K562 (cell line): ENCODE data around the gene LRP10. TPM values are rescaled to one million over a fixed set of nuclear protein-coding genes. Genes with fewer than 3 reads are reported as not detected.
A peak's percentile ranks its signal among the peaks of the same experiment; 100 is the strongest.

ENCODE experiments used
- ARHGAP35 ChIP-seq: fragments of 450-650 bp; IDR thresholded peaks from 2 replicates; pipeline ENCODE4 v1.6.1; 2018; ENCODE audit not compliant: partially characterized antibody
- BACH1 ChIP-seq: fragments of 200-800 bp; sonication (Bioruptor generic); IDR thresholded peaks from 2 replicates; pipeline ENCODE4 v1.6.1; 2016; ENCODE audit warnings: missing genetic modification characterization, missing compliant biosample characterization
- BDP1 ChIP-seq: IDR thresholded peaks from 3 replicates; pipeline ENCODE4 v1.6.1; 2011; ENCODE audit not compliant: insufficient read length, insufficient read depth
- CEBPB ChIP-seq: fragments of 450-650 bp; IDR thresholded peaks from 2 replicates; pipeline ENCODE4 v1.6.1; 2016; ENCODE audit warnings: missing genetic modification characterization, missing compliant biosample characterization
- ELF1 ChIP-seq: fragments of 200-800 bp; sonication (Bioruptor generic); IDR thresholded peaks from 2 replicates; pipeline ENCODE4 v1.6.1; 2016; ENCODE audit warnings: missing genetic modification characterization, missing compliant biosample characterization
- FOSL1 ChIP-seq: fragments of 200-800 bp; sonication (Bioruptor generic); conservative IDR thresholded peaks from 2 replicates; pipeline ENCODE4 v1.6.1; 2016; ENCODE audit warnings: missing genetic modification characterization, missing compliant biosample characterization
- JUN ChIP-seq, 2 experiments: sonication (generic) in 1 of 2; formaldehyde crosslinking in 1 of 2; IDR thresholded peaks; 2 replicates each; pipeline versions ENCODE4 v1.6.1 to v1.8.0; 2012 to 2022; ENCODE audit warnings: borderline replicate concordance in 2 of 2, mild to moderate bottlenecking in 2 of 2, improper control_type of control experiment in 1 of 2, low read depth in 1 of 2, low read length in 1 of 2, missing genetic modification reagents in 1 of 2
- LEF1 ChIP-seq: fragments of 450-650 bp; IDR thresholded peaks from 2 replicates; pipeline ENCODE4 v1.6.1; 2016; ENCODE audit warnings: mild to moderate bottlenecking
- MAFF ChIP-seq: IDR thresholded peaks from 2 replicates; pipeline ENCODE4 v1.6.1; 2012; ENCODE audit warnings: low read length, improper control_type of control experiment
- RAD21 ChIP-seq, 2 experiments: fragments of 250-450 bp in 1 of 2; fragments of 450-650 bp in 1 of 2; sonication (Bioruptor Pico) in 1 of 2; formaldehyde crosslinking in 1 of 2; IDR thresholded peaks in 1 of 2; conservative IDR thresholded peaks in 1 of 2; 2 replicates each; pipeline versions ENCODE4 v1.4.0 to v1.8.0; 2020 to 2022; ENCODE audit warnings: mild to moderate bottlenecking in 2 of 2, moderate library complexity in 1 of 2
- SREBF1 ChIP-seq: fragments of 150-350 bp; IDR thresholded peaks from 2 replicates; pipeline ENCODE4 v1.6.1; 2014; ENCODE audit warnings: antibody characterized with exemption, low read depth, low read length, borderline replicate concordance
- U2AF1 ChIP-seq: fragments of 200-400 bp; formaldehyde crosslinking; optimal IDR thresholded peaks from 2 replicates; pipeline ENCODE3; 2017; ENCODE audit warnings: mild to moderate bottlenecking, low read depth, low read length, moderate library complexity
- ZNF134 ChIP-seq: fragments of 250-450 bp; sonication (Bioruptor Pico); conservative IDR thresholded peaks from 2 replicates; pipeline ENCODE4 v1.4.0; 2020
- ZNF77 ChIP-seq: fragments of 250-450 bp; sonication (Bioruptor Pico); IDR thresholded peaks from 2 replicates; pipeline ENCODE4 v1.5.0; 2020
- polyA plus RNA-seq, 8 experiments: library from polyadenylated mRNA; depleted of rRNA in 4 of 8; stranded (reverse) in 5 of 8; unstranded in 3 of 8; fragments of >200 nt; fragmentation: Nextera tagmentation in 2 of 8; fragmentation: Illumina TruSeq in 1 of 8; extraction: Ambion mirVana in 2 of 8; extraction: Trizol in 1 of 8; gene quantifications; 2 replicates each; pipeline versions ENCODE4 v1.2.1 to v1.2.3, GENCODE V29; 2011 to 2014; ENCODE audit warnings: inconsistent platforms in 1 of 8, missing spikeins in 1 of 8
- total RNA-seq, 7 experiments: library from RNA; depleted of rRNA in 6 of 7; stranded (reverse); fragments of >200 nt in 6 of 7; fragmentation: Illumina TruSeq in 2 of 7; extraction: Trizol in 2 of 7; gene quantifications; 2 replicates each; pipeline versions ENCODE4 v1.2.1 to v1.2.3, GENCODE V29; 2011 to 2021; ENCODE audit warnings: low replicate concordance in 1 of 7
- TF ChIP-seq, protein P1 (sequence below): fragments of 250-450 bp; sonication (Bioruptor Pico); IDR thresholded peaks from 2 replicates; pipeline ENCODE4 v1.4.0; 2020; ENCODE audit warnings: mild to moderate bottlenecking, moderate library complexity, borderline replicate concordance
- TF ChIP-seq, protein P2 (sequence below): fragments of 450-650 bp; formaldehyde crosslinking; IDR thresholded peaks from 2 replicates; pipeline ENCODE4 v1.4.0; 2022; ENCODE audit warnings: missing genetic modification characterization
- TF ChIP-seq, protein P3 (sequence below): fragments of 250-450 bp; sonication (Bioruptor Pico); IDR thresholded peaks from 2 replicates; pipeline ENCODE4 v1.8.0; 2022; ENCODE audit warnings: moderate library complexity, mild to moderate bottlenecking, inconsistent platforms
- TF ChIP-seq, protein P4 (sequence below): fragments of 450-650 bp; formaldehyde crosslinking; IDR thresholded peaks from 2 replicates; pipeline ENCODE4 v1.4.0; 2020; ENCODE audit warnings: mild to moderate bottlenecking, moderate library complexity
- TF ChIP-seq, protein P5 (sequence below): fragments of 250-450 bp; sonication (Bioruptor Pico); IDR thresholded peaks from 2 replicates; pipeline ENCODE4 v1.4.0; 2020

The LRP10 gene
- total and polyA plus RNA-seq, 9 of the 15 experiments (the other 6 are each of a cell fraction or from before 2014, with no cell fraction given) = 1.3 to 45.5 (median 10.9) TPM

DNA sequence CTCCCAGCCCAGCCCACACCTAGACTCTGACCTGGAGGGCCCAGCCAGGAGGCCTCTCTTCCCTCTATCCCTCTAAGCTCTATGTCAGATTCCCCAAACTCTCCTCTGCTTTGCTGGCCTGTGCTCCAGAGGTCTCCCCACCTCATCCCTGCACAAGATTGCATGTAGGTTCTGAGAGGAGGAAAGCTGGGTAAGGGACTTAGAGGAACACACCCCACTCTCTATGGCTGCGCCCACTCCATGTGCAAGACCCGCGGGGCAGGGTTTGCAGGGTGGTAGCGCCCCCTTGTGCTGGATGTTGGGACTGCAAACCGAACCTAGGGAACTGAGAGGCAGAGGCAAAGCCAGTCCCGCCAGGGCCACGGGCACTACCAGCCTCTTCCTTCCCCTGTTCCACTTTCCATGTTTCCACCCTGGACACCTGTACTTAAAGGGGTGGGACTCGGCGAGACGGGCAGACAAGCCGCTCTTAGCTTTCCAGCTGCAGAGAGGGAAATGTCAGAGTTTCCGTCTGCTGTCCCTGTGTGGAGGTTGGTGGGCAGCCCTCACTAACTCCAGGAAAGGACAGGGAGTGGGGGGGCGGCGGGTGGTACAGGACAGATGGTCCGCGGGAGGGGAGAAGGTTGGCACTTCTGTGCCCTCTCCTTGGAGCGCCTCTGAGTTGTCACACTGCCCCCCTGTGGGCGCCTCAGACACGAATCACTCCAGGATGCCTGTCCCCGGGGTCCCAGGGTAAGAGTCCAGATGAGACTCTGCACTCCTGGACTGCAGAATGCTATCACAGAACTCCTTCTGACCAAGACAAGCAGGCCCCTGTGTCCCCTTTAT is 18.4 kb upstream of the LRP10 start (continued):
- TF ChIP-seq, protein P1, sequence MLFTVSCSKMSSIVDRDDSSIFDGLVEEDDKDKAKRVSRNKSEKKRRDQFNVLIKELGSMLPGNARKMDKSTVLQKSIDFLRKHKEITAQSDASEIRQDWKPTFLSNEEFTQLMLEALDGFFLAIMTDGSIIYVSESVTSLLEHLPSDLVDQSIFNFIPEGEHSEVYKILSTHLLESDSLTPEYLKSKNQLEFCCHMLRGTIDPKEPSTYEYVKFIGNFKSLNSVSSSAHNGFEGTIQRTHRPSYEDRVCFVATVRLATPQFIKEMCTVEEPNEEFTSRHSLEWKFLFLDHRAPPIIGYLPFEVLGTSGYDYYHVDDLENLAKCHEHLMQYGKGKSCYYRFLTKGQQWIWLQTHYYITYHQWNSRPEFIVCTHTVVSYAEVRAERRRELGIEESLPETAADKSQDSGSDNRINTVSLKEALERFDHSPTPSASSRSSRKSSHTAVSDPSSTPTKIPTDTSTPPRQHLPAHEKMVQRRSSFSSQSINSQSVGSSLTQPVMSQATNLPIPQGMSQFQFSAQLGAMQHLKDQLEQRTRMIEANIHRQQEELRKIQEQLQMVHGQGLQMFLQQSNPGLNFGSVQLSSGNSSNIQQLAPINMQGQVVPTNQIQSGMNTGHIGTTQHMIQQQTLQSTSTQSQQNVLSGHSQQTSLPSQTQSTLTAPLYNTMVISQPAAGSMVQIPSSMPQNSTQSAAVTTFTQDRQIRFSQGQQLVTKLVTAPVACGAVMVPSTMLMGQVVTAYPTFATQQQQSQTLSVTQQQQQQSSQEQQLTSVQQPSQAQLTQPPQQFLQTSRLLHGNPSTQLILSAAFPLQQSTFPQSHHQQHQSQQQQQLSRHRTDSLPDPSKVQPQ (CRISPR knock-in tag) = no peak
- TF ChIP-seq ARHGAP35 (no peak), BACH1 (tag) (peak; percentile 33; the same call in 1 of the 2 replicates), BDP1 (no peak), FOSL1 (no peak), ELF1 (tag) (no peak), SREBF1 (no peak), CEBPB (tag) (no peak), RAD21 (CRISPR knock-in tag; conservative IDR thresholded peaks at IDR 0.05 in 1 of 2, IDR thresholded peaks at IDR 0.05 in 1 of 2) (peak; percentile 97 to 99), ZNF77 (CRISPR knock-in tag) (no peak), ZNF134 (CRISPR knock-in tag) (no peak), U2AF1 (no peak), MAFF (no peak), JUN (IDR thresholded peaks at IDR 0.05; ENCODE audit: borderline replicate concordance, low read depth, low read length) (no peak; the same call in 1 of the 2 replicates), JUN (CRISPR knock-in tag; IDR thresholded peaks at IDR 0.05; ENCODE audit: borderline replicate concordance) (no peak), LEF1 (no peak)
- TF ChIP-seq, protein P2, sequence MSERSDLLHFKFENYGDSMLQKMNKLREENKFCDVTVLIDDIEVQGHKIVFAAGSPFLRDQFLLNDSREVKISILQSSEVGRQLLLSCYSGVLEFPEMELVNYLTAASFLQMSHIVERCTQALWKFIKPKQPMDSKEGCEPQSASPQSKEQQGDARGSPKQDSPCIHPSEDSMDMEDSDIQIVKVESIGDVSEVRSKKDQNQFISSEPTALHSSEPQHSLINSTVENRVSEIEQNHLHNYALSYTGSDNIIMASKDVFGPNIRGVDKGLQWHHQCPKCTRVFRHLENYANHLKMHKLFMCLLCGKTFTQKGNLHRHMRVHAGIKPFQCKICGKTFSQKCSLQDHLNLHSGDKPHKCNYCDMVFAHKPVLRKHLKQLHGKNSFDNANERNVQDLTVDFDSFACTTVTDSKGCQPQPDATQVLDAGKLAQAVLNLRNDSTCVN (CRISPR knock-in tag) = no peak
- TF ChIP-seq, protein P3, sequence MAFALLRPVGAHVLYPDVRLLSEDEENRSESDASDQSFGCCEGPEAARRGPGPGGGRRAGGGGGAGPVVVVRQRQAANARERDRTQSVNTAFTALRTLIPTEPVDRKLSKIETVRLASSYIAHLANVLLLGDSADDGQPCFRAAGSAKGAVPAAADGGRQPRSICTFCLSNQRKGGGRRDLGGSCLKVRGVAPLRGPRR = no peak
- TF ChIP-seq, protein P4, sequence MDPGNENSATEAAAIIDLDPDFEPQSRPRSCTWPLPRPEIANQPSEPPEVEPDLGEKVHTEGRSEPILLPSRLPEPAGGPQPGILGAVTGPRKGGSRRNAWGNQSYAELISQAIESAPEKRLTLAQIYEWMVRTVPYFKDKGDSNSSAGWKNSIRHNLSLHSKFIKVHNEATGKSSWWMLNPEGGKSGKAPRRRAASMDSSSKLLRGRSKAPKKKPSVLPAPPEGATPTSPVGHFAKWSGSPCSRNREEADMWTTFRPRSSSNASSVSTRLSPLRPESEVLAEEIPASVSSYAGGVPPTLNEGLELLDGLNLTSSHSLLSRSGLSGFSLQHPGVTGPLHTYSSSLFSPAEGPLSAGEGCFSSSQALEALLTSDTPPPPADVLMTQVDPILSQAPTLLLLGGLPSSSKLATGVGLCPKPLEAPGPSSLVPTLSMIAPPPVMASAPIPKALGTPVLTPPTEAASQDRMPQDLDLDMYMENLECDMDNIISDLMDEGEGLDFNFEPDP (CRISPR knock-in tag) = peak; percentile 12; the same call in 1 of the 2 replicates
- TF ChIP-seq, protein P5, sequence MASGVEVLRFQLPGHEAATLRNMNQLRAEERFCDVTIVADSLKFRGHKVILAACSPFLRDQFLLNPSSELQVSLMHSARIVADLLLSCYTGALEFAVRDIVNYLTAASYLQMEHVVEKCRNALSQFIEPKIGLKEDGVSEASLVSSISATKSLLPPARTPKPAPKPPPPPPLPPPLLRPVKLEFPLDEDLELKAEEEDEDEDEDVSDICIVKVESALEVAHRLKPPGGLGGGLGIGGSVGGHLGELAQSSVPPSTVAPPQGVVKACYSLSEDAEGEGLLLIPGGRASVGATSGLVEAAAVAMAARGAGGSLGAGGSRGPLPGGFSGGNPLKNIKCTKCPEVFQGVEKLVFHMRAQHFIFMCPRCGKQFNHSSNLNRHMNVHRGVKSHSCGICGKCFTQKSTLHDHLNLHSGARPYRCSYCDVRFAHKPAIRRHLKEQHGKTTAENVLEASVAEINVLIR (CRISPR knock-in tag) = no peak
